Kidney (tissue), 14 donors: ENCODE results near the gene CAMTA1. TPM values are rescaled to one million over a fixed set of nuclear protein-coding genes. Genes with fewer than 3 reads are reported as not detected.

Experiments used
- DNase-seq, 5 donors: peaks; one replicate each; pipeline ENCODE4 v3.0.0-alpha.2; 2013 to 2020
- FAIRE-seq: peaks from 2 replicates; lab custom pipeline; 2012; peaks lifted over from hg19 to GRCh38; lab: Jason Lieb, UNC
- H3K27ac ChIP-seq, 2 donors: one replicate each; pipeline ENCODE4 v1.7.0; 2013; ENCODE audit warnings: low read depth in 2 of 2, low read length in 2 of 2, inconsistent platforms in 1 of 2
- H3K27me3 ChIP-seq: one replicate; pipeline ENCODE4 v1.7.1; 2013; ENCODE audit warnings: low read length, inconsistent platforms; ENCODE audit not compliant: control insufficient read depth, insufficient read depth
- H3K36me3 ChIP-seq, 3 donors: one replicate each; pipeline versions ENCODE4 v1.7.0 to v1.7.1; 2013; ENCODE audit warnings: low read length in 3 of 3, control low read depth in 1 of 3, inconsistent platforms in 1 of 3; ENCODE audit not compliant: insufficient read depth in 3 of 3, control insufficient read depth in 2 of 3
- H3K4me1 ChIP-seq, 3 donors: one replicate each; pipeline versions ENCODE4 v1.7.0 to v1.7.1; 2013; ENCODE audit warnings: low read length in 3 of 3, inconsistent platforms in 1 of 3, low read depth in 1 of 3; ENCODE audit not compliant: control insufficient read depth in 2 of 3, insufficient read depth in 2 of 3
- H3K4me3 ChIP-seq, 3 donors: one replicate each; pipeline versions ENCODE4 v1.7.0 to v1.8.1; 2013; ENCODE audit warnings: low read length in 3 of 3, control low read depth in 1 of 3, inconsistent platforms in 1 of 3
- H3K9ac ChIP-seq, 3 donors: one replicate each; pipeline versions ENCODE4 v1.7.0 to v1.7.1; 2013; ENCODE audit warnings: low read length in 3 of 3, control low read depth in 1 of 3, inconsistent platforms in 1 of 3
- H3K9me3 ChIP-seq, 3 donors: one replicate each; pipeline versions ENCODE4 v1.7.0 to v1.7.1; 2013; ENCODE audit warnings: low read length in 3 of 3, control low read depth in 1 of 3, inconsistent platforms in 1 of 3; ENCODE audit not compliant: control insufficient read depth in 2 of 3, insufficient read depth in 1 of 3
- intact Hi-C: fragments of 100-400 bp; cut with DNase I; formaldehyde crosslinking; loops from one replicate; pipeline ENCODE4 v1.11.1; 2022
- polyA plus RNA-seq: library from polyadenylated mRNA; stranded (reverse); fragments of 350-450 nt; fragmentation: Illumina TruSeq; extraction: RNeasy Lipid Tissue Mini Kit (QIAGEN cat#74804); gene quantifications from one replicate; pipeline ENCODE4 v1.2.3, GENCODE V29; 2014; ENCODE audit warnings: low read depth, low replicate concordance; ENCODE audit not compliant: insufficient read depth
- total RNA-seq: library from RNA; stranded (reverse); fragmentation: NEBNext Ultra II Directional; extraction: Animal tissue kit (Norgen Biotek cat#: 25700); gene quantifications from one replicate; pipeline ENCODE4 v1.2.1, GENCODE V29; 2021
- TF ChIP-seq, protein P1 (sequence below): IDR thresholded peaks from 3 replicates; pipeline ENCODE4 v1.5.1; 2012; ENCODE audit warnings: mild to moderate bottlenecking, moderate library complexity, borderline replicate concordance; ENCODE audit not compliant: insufficient read depth; ENCODE audit errors: extremely low read depth
- donor health status: control.
- donor health status: control.
- donor health status: control.
- donor health status: control.
- donor health status: control.
- donor health status: DM: yes; HTN: yes; CAD: no.
- donor health status: Normal renal cell carcinoma (clear cell type).

Gene CAMTA1
- total and polyA plus RNA-seq, 2 donors from 2014 or later: 79.0 to 170 TPM

DNA sequence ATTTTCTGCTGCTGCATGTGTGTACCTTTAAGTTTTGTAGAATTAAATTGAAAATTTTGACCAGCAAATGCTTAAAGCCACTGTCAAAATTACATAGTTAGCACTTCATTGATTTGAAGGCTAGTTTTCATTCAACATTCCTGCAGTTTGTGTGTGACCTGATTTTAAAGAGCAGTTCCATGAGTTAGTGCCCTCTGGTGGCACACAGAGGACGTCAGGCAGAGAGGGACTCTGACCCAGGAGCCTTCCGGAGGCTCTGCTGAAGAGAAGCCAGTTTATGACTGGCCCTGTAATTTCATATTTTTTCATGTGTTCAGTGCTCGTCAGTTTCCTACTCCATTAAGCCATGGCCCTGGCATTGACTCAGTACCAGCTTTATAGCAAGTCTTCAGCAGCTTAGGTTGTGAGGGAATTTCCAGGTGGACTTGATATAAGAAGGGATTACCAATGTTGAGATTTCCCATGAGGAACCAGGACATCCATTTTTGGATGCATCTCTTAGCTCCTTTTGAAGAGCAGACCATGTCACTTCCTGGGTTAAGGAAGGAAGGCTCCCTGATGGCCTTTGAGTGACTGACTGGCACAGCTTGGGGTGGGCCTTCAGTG lies 104.7 kb downstream of the CAMTA1 start:
- Histone ChIP-seq H3K4me3 (no peak overlapping the region), H3K27me3 (no peaks in the 10 kb centered on the region), H3K36me3 (no peaks in the 10 kb centered on the region), H3K27ac (no peak overlapping the region), H3K9ac (no peak overlapping the region), H3K9me3 (no peaks in the 10 kb centered on the region), H3K4me1 (peaks cover 0 to 2% (median 0%) of the 10 kb centered on the region in 3 donors)
- intact Hi-C loops: loop anchor here (10.0 kb wide), 1 partner anchor 95 kb away; no protein-coding TSS in a partner anchor
- DNase-seq (peak in 2 of 5 donors; percentile 76 to 80), FAIRE-seq (peak; percentile 56)
- TF ChIP-seq, protein P1, sequence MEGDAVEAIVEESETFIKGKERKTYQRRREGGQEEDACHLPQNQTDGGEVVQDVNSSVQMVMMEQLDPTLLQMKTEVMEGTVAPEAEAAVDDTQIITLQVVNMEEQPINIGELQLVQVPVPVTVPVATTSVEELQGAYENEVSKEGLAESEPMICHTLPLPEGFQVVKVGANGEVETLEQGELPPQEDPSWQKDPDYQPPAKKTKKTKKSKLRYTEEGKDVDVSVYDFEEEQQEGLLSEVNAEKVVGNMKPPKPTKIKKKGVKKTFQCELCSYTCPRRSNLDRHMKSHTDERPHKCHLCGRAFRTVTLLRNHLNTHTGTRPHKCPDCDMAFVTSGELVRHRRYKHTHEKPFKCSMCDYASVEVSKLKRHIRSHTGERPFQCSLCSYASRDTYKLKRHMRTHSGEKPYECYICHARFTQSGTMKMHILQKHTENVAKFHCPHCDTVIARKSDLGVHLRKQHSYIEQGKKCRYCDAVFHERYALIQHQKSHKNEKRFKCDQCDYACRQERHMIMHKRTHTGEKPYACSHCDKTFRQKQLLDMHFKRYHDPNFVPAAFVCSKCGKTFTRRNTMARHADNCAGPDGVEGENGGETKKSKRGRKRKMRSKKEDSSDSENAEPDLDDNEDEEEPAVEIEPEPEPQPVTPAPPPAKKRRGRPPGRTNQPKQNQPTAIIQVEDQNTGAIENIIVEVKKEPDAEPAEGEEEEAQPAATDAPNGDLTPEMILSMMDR: peak; percentile 80

DNA sequence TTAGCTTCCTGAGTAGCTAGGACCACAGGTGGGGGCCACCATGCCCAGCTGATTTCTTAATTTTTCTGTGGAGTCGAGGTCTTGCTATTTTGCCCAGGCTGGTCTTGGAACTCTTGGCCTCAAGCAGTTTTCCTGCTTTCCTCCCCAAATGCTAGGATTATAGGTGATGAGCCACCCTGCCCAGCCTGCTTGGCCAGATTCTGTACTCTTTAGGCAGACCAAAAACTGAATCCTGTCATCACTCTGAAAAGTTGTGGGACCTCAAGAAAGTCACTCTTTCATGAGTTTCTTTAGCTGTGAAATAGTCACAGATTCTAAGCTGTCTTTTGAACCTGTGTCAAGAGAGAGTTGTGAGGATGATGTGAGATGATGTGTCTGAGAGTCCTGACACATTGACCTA lies 105.4 kb downstream of the CAMTA1 start:
- no peaks in the 10 kb centered on the region for H3K36me3 ChIP-seq
- intact Hi-C loops: no loop called here
- H3K9me3 ChIP-seq: no peaks in the 10 kb centered on the region
- TF ChIP-seq, protein P1: no peak
- no peaks in the 10 kb centered on the region for H3K27me3 ChIP-seq
- DNase-seq (no peak), FAIRE-seq (no peak)
- H3K4me1 ChIP-seq: peaks cover 0 to 1% (median 0%) of the 10 kb centered on the region in 3 donors
- H3K4me3 ChIP-seq: no peak overlapping the region
- no peak overlapping the region for H3K27ac ChIP-seq
- no peak overlapping the region for H3K9ac ChIP-seq

DNA sequence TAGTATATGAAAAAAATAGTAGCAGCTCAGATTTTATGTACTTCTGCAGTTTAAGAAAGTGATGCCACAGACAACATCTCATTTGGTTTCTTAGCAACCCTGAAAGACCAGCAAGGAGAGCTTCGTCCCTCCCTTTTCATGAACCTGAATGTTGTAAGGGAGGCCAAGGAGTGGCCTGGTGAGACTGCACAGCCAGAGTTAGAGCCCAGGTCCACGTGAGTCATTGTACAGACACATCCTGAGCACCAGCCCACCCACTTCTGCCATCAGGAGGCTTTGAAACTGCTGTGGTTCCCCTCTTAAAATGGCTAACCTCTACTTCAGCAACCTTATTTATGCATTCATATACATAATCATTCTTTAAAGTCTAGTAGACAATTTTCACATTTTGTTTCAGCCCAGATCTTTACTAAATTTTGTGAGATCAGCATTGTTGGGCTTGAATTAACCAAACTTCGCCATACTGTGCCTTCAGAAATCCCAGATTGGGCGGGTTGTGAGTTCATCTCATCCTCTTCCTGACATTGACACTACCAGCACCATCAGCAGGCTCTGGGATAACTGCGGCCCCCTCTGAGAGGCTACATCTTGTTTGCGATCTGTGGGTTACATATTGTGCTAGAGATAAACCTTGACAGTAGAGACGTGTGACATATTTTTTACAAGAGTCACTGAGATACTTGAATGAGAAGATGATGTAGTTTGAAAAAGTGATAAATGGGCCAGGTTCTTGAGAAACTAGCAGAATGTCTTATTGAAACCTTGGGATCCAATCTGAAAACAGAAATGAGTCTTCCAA lies 106.7 kb downstream of the CAMTA1 start:
- H3K36me3 ChIP-seq: no peaks in the 10 kb centered on the region
- no peak overlapping the region for H3K9ac ChIP-seq
- intact Hi-C loops: no loop called here
- no peaks in the 10 kb centered on the region for H3K9me3 ChIP-seq
- no peak for FAIRE-seq
- H3K27me3 ChIP-seq: no peaks in the 10 kb centered on the region
- H3K27ac ChIP-seq: no peak overlapping the region
- H3K4me1 ChIP-seq: no peaks in the 10 kb centered on the region
- TF ChIP-seq, protein P1: no peak
- H3K4me3 ChIP-seq: no peak overlapping the region
- DNase-seq: no peak
